Gastroesophageal sphincter (tissue), 3 donors: Measurements from ENCODE around the gene NECTIN1.

Source experiments
- CTCF ChIP-seq, 4 experiments: fragments of 200-600 bp in 2 of 4; fragments of 450-650 bp in 2 of 4; sonication (generic) in 1 of 4; IDR thresholded peaks; one replicate each; pipeline ENCODE4 v1.5.1; 2017 to 2019; ENCODE audit warnings: antibody characterized with exemption in 4 of 4, mild to moderate bottlenecking in 2 of 4, moderate library complexity in 2 of 4
- POLR2A ChIP-seq, 2 donors: fragments of 450-650 bp; IDR thresholded peaks; one replicate each; pipeline ENCODE4 v1.6.1; 2017; ENCODE audit warnings: antibody characterized with exemption in 2 of 2, mild to moderate bottlenecking in 2 of 2, moderate library complexity in 1 of 2

GRCh38 chr11:119680541-119681360 lies 48.2 kb downstream of the NECTIN1 start:
- TF ChIP-seq CTCF (IDR thresholded peaks at IDR 0.05) (no peak), POLR2A (IDR thresholded peaks at IDR 0.05) (no peak)
